Small intestine (tissue), 4 donors: ENCODE results near the gene KCNH6. TPM values are rescaled to one million over a fixed set of nuclear protein-coding genes. Genes with fewer than 3 reads are reported as not detected.

Source experiments
- polyA plus RNA-seq, 4 donors: library from polyadenylated mRNA; stranded (reverse) in 3 of 4; unstranded in 1 of 4; fragments of 200-250 nt in 3 of 4; fragments of 120-200 nt in 1 of 4; gene quantifications; one replicate each; pipeline versions ENCODE4 v1.2.1 to v1.2.3, GENCODE V29; 2013
- donor health status: healthy with polysubstance abuse.
- donor health status: Bipolar disorder and iron deficiency.
- donor health status: healthy.

KCNH6 gene
- polyA plus RNA-seq, 4 donors: 0.43 to 8.0 (median 0.76) TPM

Other genes starting within 250 kb of the KCNH6 start
- gene CYB561, start 77.1 kb upstream of the KCNH6 start, polyA plus RNA-seq: 10 to 100 TPM; 18.4 to 60.2 (median 34.3) TPM
- 100 to 1,000 TPM in 3 of 4 donors, 10 to 100 TPM in 1; 49.6 to 216 (median 161) TPM for gene ACE, start 46.3 kb upstream of the KCNH6 start, polyA plus RNA-seq
- 10 to 100 TPM; 18.4 to 87.6 (median 27.7) TPM for gene DCAF7, start 27.1 kb downstream of the KCNH6 start, polyA plus RNA-seq
- gene TACO1, start 77.5 kb downstream of the KCNH6 start, polyA plus RNA-seq: 10 to 100 TPM; 24.1 to 48.8 (median 32.5) TPM
- 10 to 100 TPM in 3 of 4 donors, 1 to 10 TPM in 1; 8.1 to 17.1 (median 11.1) TPM for gene MAP3K3, start 99.1 kb downstream of the KCNH6 start, polyA plus RNA-seq
- gene LIMD2, start 176.8 kb downstream of the KCNH6 start, polyA plus RNA-seq: 10 to 100 TPM in 3 of 4 donors, 1 to 10 TPM in 1; 2.0 to 14.7 (median 12.5) TPM
- gene STRADA, start 218.4 kb downstream of the KCNH6 start, polyA plus RNA-seq: 10 to 100 TPM in 3 of 4 donors, 1 to 10 TPM in 1; 8.1 to 35.2 (median 13.3) TPM